ENCODE data around the gene VPS51.

The VPS51 gene

DNA sequence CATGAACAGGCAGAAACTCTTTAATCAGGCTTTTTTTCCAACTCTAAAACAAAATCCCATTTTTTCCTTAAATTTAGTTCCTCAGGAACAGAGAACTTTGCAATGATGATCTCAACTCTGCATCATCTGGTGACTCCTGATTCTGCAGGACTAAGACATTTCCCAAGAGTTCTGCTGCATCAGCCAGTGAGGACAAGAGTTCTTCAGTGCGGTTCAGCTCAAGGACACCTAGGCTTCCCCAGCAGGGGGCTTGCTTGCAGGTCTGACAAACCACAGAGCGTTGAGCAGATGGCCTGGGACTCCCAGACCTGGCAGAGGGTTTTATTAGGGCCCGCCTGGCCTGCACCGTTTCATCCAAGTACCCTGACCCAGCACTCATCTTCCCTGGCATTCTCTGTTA, 18.6 kb upstream of the VPS51 start:
- DNase-seq: no peak

DNA sequence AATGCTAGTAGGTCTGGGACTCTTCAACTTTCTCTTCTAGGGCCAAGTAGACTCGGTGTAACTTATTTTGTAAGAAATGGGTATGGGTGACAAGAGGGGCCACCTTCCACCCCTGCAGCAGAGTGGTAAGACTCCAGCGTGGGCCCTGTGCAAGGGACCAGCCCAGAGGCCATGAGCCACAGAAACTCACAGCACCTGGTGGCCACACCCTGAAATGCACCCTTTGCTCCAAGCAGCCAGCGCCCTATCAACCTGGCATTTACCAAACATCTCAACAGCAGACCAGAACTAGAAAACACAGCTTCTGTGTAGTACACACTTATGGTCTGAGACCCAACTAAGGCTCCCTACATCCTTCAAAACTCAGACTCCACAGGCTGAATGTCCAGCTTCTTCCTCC, 17.9 kb upstream of the VPS51 start:
- no peak for DNase-seq

GRCh38 chr11:65078786-65079342, 17.1 kb upstream of the VPS51 start:
- no peak for DNase-seq

- no peak for DNase-seq
Observed at GRCh38 chr11:65083134-65083833, 12.7 kb upstream of the VPS51 start.

- peak; percentile 96 for DNase-seq
Observed at GRCh38 chr11:65083834-65084597, 12.0 kb upstream of the VPS51 start, which contains the start of the genes CDCA5 and ZFPL1. Gene CDCA5 (minus strand): TSS chr11:65084040. CDS start chr11:65083978, 62 bp downstream. Gene ZFPL1 (plus strand): TSS chr11:65084222. CDS start chr11:65084699, 477 bp downstream.

DNA sequence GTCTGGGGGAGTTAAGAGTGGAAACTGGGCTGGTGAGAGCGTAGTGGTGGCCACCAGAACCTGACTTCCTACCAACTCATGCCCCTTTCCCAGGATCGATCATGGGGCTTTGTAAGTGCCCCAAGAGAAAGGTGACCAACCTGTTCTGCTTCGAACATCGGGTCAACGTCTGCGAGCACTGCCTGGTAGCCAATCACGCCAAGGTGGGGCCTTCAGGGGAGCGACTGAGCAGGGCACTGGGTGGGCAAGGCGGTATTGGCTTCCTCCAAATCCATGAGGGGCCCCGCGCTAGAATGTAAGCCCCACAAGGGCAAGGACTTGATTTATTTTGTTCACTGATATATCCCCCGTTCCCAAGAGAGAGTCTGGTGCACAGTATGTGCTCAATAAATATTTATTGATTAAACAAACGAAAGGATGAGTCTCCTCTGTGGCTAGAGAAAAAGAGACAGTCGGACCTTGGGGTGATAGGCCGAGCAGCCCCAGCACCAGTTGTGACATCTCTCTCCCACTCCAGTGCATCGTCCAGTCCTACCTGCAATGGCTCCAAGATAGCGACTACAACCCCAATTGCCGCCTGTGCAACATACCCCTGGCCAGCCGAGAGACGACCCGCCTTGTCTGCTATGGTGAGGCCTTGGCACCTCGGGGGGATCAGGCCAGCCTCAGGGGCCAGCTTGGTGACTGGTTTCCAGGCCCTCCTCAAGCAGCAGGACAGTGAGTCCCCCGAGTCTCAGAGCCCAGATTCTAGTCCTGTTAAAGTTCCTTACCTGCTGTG, 11.2 kb upstream of the VPS51 start:
- DNase-seq: no peak

GRCh38 chr11:65085446-65085845, 10.6 kb upstream of the VPS51 start:
- DNase-seq: no peak

DNA sequence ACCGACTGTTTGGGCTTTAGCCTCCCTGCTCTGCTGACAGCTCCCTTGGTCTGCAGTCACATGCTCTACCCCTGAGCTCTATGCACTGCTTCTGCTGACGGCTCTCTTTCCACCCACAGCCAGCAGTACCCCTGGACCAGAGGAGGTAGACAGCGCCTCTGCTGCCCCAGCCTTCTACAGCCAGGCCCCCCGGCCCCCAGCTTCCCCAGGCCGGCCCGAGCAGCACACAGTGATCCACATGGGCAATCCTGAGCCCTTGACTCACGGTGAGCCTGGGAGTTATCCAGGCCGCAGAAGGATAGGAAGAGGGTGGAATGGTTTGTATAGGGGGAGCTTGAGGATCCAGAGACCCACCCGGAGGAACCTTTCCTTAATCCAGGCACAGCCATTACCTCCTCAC, 9.2 kb upstream of the VPS51 start:
- DNase-seq: no peak

DNA sequence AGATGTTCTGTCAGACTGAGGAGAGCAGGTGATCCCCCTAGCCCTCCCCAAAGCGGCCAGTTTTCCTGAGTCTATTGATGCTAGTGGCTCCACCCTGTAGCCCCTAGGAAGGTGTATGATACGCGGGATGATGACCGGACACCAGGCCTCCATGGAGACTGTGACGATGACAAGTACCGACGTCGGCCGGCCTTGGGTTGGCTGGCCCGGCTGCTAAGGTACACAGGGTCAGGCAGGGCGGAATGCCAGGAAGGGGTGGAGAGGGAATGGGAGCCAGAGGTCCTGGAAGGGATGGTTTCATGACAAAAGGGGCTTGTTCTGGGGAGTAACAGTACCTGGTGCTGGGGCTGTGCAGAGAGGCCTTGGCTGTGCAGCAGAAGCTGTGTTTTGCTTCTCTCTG, 8.8 kb upstream of the VPS51 start:
- no peak for DNase-seq

- no peak for DNase-seq
Observed at GRCh38 chr11:65087827-65088226, 8.2 kb upstream of the VPS51 start.

DNA sequence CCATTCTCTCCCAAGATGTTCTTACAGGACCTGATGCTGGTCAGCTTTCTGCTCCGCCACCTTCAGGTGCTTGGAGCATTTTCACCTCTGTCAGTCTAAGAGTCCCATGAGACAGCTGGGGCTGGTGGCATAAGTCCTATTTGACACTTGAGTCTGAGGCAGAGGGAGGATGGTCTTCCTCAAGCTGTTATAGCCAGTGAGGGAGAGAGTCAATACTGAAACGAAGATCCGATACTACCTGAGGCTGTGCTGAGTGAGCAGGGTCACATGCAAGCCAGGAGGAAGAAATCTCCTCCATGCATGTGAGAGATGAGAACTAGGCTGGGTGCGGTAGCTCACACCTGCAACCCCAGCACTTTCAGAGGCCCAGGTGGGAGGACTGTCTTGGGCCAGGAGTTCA, 6.4 kb upstream of the VPS51 start:
- no peak for DNase-seq

DNA sequence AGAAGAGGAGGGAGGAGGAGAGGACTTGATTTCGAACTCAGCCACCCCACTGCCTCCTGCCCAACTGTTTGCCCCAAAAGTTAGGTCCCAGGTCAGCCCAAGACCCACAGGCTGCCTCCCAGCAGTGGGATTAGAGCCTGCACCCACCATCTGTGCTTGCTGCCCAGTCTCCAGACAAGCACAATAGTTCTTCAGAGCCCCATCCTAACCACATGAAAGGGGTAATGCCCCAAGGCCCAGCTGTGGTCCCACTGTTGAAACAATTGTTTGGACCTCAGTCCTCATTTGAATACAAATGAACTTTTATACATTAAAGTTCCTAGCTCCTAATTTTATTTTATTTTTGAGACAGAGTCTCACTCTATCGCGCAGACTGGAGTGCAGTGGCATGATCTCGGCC, 5.4 kb upstream of the VPS51 start:
- no peak for DNase-seq

DNA sequence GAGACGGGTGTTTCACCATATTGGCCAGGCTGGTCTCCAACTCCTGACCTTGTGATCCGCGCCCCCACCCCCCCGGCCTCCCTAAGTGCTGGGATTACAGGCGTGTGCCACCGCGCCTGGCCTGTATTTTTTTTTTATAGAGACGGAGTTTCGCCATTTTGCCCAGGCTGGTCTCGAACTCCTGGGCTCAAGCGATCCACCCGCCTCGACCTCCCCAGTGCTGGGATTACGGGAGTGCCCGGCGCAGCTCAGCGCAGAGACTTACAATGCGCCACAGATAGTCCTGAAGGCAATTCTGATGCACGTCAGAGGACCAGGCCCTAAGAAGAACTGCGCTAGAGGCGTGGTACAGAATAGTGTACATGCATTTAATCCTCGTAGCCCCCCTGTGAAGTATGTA, 587 bp upstream of the VPS51 start:
- DNase-seq: no peak

GRCh38 chr11:65096926-65097325, 912 bp downstream of the VPS51 start:
- DNase-seq: no peak

DNA sequence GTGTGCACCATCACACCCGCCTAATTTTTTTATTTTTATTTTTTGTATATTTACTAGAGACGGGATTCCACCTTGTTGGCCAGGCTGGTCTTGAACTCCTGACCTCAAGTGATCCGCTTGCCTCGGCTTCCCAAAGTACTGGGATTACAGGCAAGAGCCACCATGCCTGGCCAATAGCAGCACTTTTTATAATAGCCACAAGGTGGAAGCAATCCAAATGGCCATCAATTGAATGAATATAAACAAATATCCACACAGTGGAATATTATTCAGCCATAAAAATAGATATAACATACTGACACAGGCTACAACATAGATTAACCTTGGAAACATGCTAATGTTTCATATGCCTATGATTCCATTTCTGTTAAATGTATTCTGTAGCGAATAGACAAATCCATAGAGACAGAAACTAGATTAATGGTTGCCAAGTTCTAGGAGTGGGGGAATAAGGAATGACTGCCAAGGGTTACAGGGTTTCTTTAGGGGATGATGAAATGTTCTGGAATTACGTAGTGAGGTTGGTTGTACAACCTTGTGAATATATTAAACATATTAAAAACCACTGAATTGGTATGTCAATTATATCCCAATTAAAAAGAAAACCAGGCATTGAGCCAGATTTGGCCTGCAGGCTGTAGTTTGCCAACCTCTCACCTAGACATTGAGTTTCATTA, 4.8 kb downstream of the VPS51 start:
- no peak for DNase-seq

DNA sequence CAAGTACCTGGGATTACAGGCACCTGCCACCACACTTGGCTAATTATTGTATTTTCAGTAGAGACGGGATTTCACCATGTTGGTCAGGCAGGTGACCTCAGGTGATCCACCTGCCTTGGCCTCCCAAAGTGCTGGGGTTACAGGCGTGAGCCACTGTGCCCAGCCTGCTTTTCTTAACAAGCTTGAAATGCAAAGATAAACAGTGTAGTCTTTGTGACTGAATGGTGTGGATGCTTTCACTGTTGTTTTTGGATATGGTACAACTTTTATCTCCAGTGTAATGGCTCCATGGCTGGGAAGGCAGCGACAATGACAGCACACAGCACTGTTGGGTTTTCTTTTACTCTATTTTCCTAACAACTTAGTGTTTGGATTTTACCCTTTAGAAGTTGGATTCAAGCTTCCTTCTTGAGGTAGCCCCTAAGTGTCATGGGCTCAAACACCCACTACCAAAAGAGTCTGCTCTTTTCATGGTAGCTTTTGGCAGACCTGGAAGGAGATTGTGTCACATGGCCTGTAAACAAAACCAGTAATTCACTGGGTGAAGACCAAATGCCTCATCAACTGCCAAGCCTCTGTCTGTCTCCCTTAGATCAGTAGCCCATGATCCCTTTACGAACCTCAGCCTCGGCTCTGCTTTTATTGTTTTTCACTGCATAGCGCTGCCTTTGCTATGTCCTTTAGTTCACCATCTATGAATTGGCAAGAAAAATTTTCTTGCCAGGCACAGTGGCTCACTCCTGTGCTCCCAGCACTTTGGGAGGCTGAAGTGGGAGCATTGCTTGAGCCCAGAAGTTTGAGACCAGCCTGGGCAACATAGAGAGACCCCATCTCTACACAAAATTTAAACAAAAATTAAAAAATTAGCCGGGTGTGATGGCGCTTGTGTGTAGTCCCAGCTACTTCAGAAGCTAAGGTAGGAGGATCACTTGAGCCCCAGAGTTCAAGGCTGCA, 6.4 kb downstream of the VPS51 start:
- DNase-seq: peak; percentile 76

- DNase-seq: no peak
Observed at GRCh38 chr11:65103476-65103875, 7.5 kb downstream of the VPS51 start.

DNA sequence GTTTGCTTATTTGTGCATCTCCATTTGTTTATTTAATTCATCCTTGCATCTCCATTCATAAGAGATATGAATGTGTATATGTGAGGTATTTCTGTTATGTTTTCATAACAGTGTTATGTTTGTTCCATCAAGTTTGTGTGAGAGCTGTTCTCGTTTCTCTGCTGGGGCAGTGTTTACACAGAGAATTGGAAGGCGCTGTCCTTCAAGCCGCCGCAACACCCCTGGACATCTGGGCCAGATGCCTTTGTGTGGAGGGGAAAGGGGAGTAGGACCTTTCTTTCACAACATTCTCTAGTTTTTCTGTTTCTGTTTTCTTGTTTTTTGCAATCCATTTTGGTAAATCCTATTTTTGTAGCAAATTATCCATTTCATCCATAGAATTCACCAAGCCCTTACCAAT, 8.6 kb downstream of the VPS51 start:
- DNase-seq: no peak

- no peak for DNase-seq
Observed at GRCh38 chr11:65107078-65107477, 11.1 kb downstream of the VPS51 start.

- DNase-seq: no peak
Observed at GRCh38 chr11:65107751-65108468, 11.9 kb downstream of the VPS51 start.

All from NCI-H774 (cell line).